OCI-LY3 (cell line): ENCODE data around the gene ARID5B.

ENCODE experiments used
- H2AFZ ChIP-seq: fragments of 200-600, 300-600 bp; shearing (Covaris generic); 2 replicates; pipeline ENCODE4 v1.6.0; 2014; ENCODE audit warnings: antibody characterized with exemption, low read depth, low read length
- H3K27ac ChIP-seq: fragments of 200-600, 300-600 bp; sonication (generic); 2 replicates; pipeline ENCODE4 v1.5.1; 2014; ENCODE audit warnings: mild to moderate bottlenecking, low read length, moderate library complexity, mixed read lengths
- H3K27me3 ChIP-seq: fragments of 200-600, 300-600 bp; sonication (generic); 2 replicates; pipeline ENCODE4 v1.6.1; 2014; ENCODE audit warnings: low read depth, low read length, mixed read lengths
- H3K36me3 ChIP-seq: fragments of 200-600, 300-600 bp; sonication (generic); replicated peaks from 2 replicates; pipeline ENCODE3; 2014; ENCODE audit warnings: low read depth, low read length, mixed read lengths
- H3K4me1 ChIP-seq: fragments of 300-600, 200-600 bp; sonication (generic); 2 replicates; pipeline ENCODE4 v1.6.1; 2014; ENCODE audit warnings: low read length, mixed read lengths
- H3K4me2 ChIP-seq: fragments of 200-600, 300-600 bp; sonication (generic); 2 replicates; pipeline ENCODE4 v1.6.1; 2014; ENCODE audit warnings: low read length, mixed read lengths
- H3K4me3 ChIP-seq: fragments of 300-600, 200-600 bp; sonication (generic); 2 replicates; pipeline ENCODE4 v1.5.1; 2014; ENCODE audit warnings: antibody characterized with exemption, mild to moderate bottlenecking, low read length, moderate library complexity
- H3K79me2 ChIP-seq: fragments of 300-600, 200-600 bp; shearing (Covaris generic); 2 replicates; pipeline ENCODE4 v1.6.1; 2014; ENCODE audit warnings: mild to moderate bottlenecking, low read length, mixed read lengths
- H3K9ac ChIP-seq: fragments of 300-600, 200-600 bp; shearing (Covaris generic); 2 replicates; pipeline ENCODE4 v1.6.0; 2014; ENCODE audit warnings: mild to moderate bottlenecking, low read length, moderate library complexity
- H3K9me3 ChIP-seq: fragments of 200-600, 300-600 bp; shearing (Covaris generic); 2 replicates; pipeline ENCODE4 v1.6.1; 2014; ENCODE audit warnings: low read length, mixed read lengths; ENCODE audit not compliant: insufficient read depth
- H4K20me1 ChIP-seq: fragments of 200-600, 300-600 bp; sonication (generic); 2 replicates; pipeline ENCODE4 v1.6.1; 2016; ENCODE audit warnings: low read length, mixed read lengths; ENCODE audit not compliant: insufficient read depth
- CTCF ChIP-seq: fragments of 200-600, 300-600 bp; sonication (generic); IDR thresholded peaks from 2 replicates; pipeline ENCODE4 v1.5.1; 2014; ENCODE audit warnings: antibody characterized with exemption, low read length, low read depth
- EZH2phosphoT487 ChIP-seq: fragments of 200-600 bp; shearing (Covaris generic); IDR thresholded peaks from 2 replicates; pipeline ENCODE4 v1.6.1; 2018; ENCODE audit warnings: antibody characterized with exemption, mixed run types, low read depth

ARID5B gene

GRCh38 chr10:62087329-62087728, 185.8 kb downstream of the ARID5B start:
- Histone ChIP-seq H3K79me2 (no peaks in the 10 kb centered on the region), H3K9me3 (no peaks in the 10 kb centered on the region), H3K9ac (no peak overlapping the region), H2AFZ (no peak overlapping the region), H3K27ac (no peak overlapping the region), H3K4me1 (peaks cover 46% of the 10 kb centered on the region), H3K4me2 (no peak overlapping the region), H3K36me3 (peaks cover 26% of the 10 kb centered on the region), H4K20me1 (no peaks in the 10 kb centered on the region), H3K4me3 (no peak overlapping the region), H3K27me3 (no peaks in the 10 kb centered on the region)
- TF ChIP-seq CTCF (no peak), EZH2phosphoT487 (no peak)

GRCh38 chr10:62088786-62089185, 187.3 kb downstream of the ARID5B start:
- no peaks in the 10 kb centered on the region for H3K27me3 ChIP-seq
- H2AFZ ChIP-seq: no peak overlapping the region
- no peak overlapping the region for H3K4me2 ChIP-seq
- peaks cover 32% of the 10 kb centered on the region for H3K4me1 ChIP-seq
- peaks cover 33% of the 10 kb centered on the region for H3K36me3 ChIP-seq
- TF ChIP-seq EZH2phosphoT487 (no peak), CTCF (no peak)
- H3K9ac ChIP-seq: no peak overlapping the region
- no peak overlapping the region for H3K4me3 ChIP-seq
- H3K79me2 ChIP-seq: no peaks in the 10 kb centered on the region
- no peaks in the 10 kb centered on the region for H4K20me1 ChIP-seq
- no peak overlapping the region for H3K27ac ChIP-seq
- H3K9me3 ChIP-seq: no peaks in the 10 kb centered on the region

GRCh38 chr10:62092301-62093030, 191.0 kb downstream of the ARID5B start:
- Histone ChIP-seq H4K20me1 (no peaks in the 10 kb centered on the region), H3K36me3 (peaks cover 19% of the 10 kb centered on the region), H2AFZ (no peak overlapping the region), H3K9ac (no peak overlapping the region), H3K27me3 (no peaks in the 10 kb centered on the region), H3K9me3 (no peaks in the 10 kb centered on the region), H3K27ac (no peak overlapping the region), H3K4me3 (no peak overlapping the region), H3K4me2 (no peak overlapping the region), H3K79me2 (no peaks in the 10 kb centered on the region), H3K4me1 (peaks cover 2% of the 10 kb centered on the region)
- TF ChIP-seq CTCF: no peak
- TF ChIP-seq EZH2phosphoT487: no peak

- Histone ChIP-seq H3K4me3 (no peak overlapping the region), H3K27ac (no peak overlapping the region), H3K4me1 (peaks cover 5% of the 10 kb centered on the region; the same call in 1 of the 2 replicates), H3K4me2 (no peak overlapping the region), H3K27me3 (no peaks in the 10 kb centered on the region), H3K9ac (no peak overlapping the region), H3K36me3 (peaks cover 14% of the 10 kb centered on the region), H3K79me2 (no peaks in the 10 kb centered on the region), H3K9me3 (no peaks in the 10 kb centered on the region), H4K20me1 (no peaks in the 10 kb centered on the region), H2AFZ (no peak overlapping the region)
- no peak for TF ChIP-seq EZH2phosphoT487
- no peak for TF ChIP-seq CTCF
Observed at GRCh38 chr10:62093863-62094291, 192.4 kb downstream of the ARID5B start.
